Measurements from ENCODE around the gene KRTAP3-1. TPM values are rescaled to one million over a fixed set of nuclear protein-coding genes. Genes with fewer than 3 reads are reported as not detected.

KRTAP3-1 gene
- total and polyA plus RNA-seq, 12 donors: not detected

- intact Hi-C loops (cut with DNase I): no loop called here
- WGBS, 4 donors: 67 to 84% (median 73%) methylated on average over 6 of the region's 6 CpGs
- Histone ChIP-seq H3K4me1 (replicated peaks in 1 of 2) (no peaks in the 10 kb centered on the region), H3K4me3 (no peak overlapping the region), H3K9me3 (replicated peaks in 1 of 3) (no peaks in the 10 kb centered on the region), H3K27ac (no peak overlapping the region), H3K27me3 (no peaks in the 10 kb centered on the region), H3K36me3 (replicated peaks in 1 of 2) (no peaks in the 10 kb centered on the region)
- TF ChIP-seq POLR2A (IDR thresholded peaks at IDR 0.05) (no peak), CTCF (IDR thresholded peaks at IDR 0.05) (no peak)
- no peak for DNase-seq
Measured at GRCh38 chr17:41012326-41013120, 3.6 kb upstream of the KRTAP3-1 start.

GRCh38 chr17:41010441-41010840 lies 1.5 kb upstream of the KRTAP3-1 start:
- H3K4me3 ChIP-seq: no peak overlapping the region
- H3K9me3 ChIP-seq (replicated peaks in 1 of 3): no peaks in the 10 kb centered on the region
- H3K27ac ChIP-seq: no peak overlapping the region
- TF ChIP-seq POLR2A (IDR thresholded peaks at IDR 0.05) (no peak), CTCF (IDR thresholded peaks at IDR 0.05) (no peak)
- no peaks in the 10 kb centered on the region for H3K27me3 ChIP-seq
- H3K4me1 ChIP-seq (replicated peaks in 1 of 2): no peaks in the 10 kb centered on the region
- no peak for DNase-seq
- H3K36me3 ChIP-seq (replicated peaks in 1 of 2): no peaks in the 10 kb centered on the region
- intact Hi-C loops (cut with DNase I): no loop called here

- TF ChIP-seq CTCF (IDR thresholded peaks at IDR 0.05) (no peak), POLR2A (IDR thresholded peaks at IDR 0.05) (no peak)
- H3K27me3 ChIP-seq: no peaks in the 10 kb centered on the region
- 72 to 90% (median 79%) methylated on average over 1 of the region's 1 CpG for WGBS, 4 donors
- H3K4me1 ChIP-seq (replicated peaks in 1 of 2): no peaks in the 10 kb centered on the region
- intact Hi-C loops (cut with DNase I): no loop called here
- no peak overlapping the region for H3K27ac ChIP-seq
- H3K9me3 ChIP-seq (replicated peaks in 1 of 3): no peaks in the 10 kb centered on the region
- H3K4me3 ChIP-seq: no peak overlapping the region
- no peak for DNase-seq
- H3K36me3 ChIP-seq (replicated peaks in 1 of 2): no peaks in the 10 kb centered on the region
Measured at GRCh38 chr17:41009936-41010335, 1.0 kb upstream of the KRTAP3-1 start.

GRCh38 chr17:41009301-41009760 lies 403 bp upstream of the KRTAP3-1 start:
- H3K4me3 ChIP-seq: no peak overlapping the region
- no peaks in the 10 kb centered on the region for H3K27me3 ChIP-seq
- DNase-seq: no peak
- H3K9me3 ChIP-seq (replicated peaks in 1 of 3): no peaks in the 10 kb centered on the region
- no peak overlapping the region for H3K27ac ChIP-seq
- no peaks in the 10 kb centered on the region for H3K36me3 ChIP-seq (replicated peaks in 1 of 2)
- TF ChIP-seq POLR2A (IDR thresholded peaks at IDR 0.05) (no peak), CTCF (IDR thresholded peaks at IDR 0.05) (no peak)
- H3K4me1 ChIP-seq (replicated peaks in 1 of 2): no peaks in the 10 kb centered on the region
- 70 to 74% (median 73%) methylated on average over 4 of the region's 4 CpGs for WGBS, 4 donors
- intact Hi-C loops (cut with DNase I): no loop called here
